Lower leg skin (tissue), 4 donors: ENCODE measurements around the gene VPS26C. TPM values are rescaled to one million over a fixed set of nuclear protein-coding genes. Genes with fewer than 3 reads are reported as not detected.

Source experiments
- DNase-seq, 2 donors: peaks; one replicate each; pipeline ENCODE4 v3.0.0-alpha.2; 2019; ENCODE audit warnings: low spot score in 2 of 2
- H3K4me3 ChIP-seq: fragments of 200-600 bp; sonication (generic); 2 replicates; pipeline ENCODE4 v1.5.1; 2017; ENCODE audit warnings: mild to moderate bottlenecking, low read depth; ENCODE audit not compliant: poor library complexity, severe bottlenecking
- CTCF ChIP-seq, 3 donors: fragments of 450-650 bp; IDR thresholded peaks; one replicate each; pipeline ENCODE4 v1.5.1; 2016; ENCODE audit warnings: antibody characterized with exemption in 3 of 3, mild to moderate bottlenecking in 3 of 3, moderate library complexity in 2 of 3
- POLR2A ChIP-seq, 2 donors: fragments of 450-650 bp; IDR thresholded peaks; one replicate each; pipeline ENCODE4 v1.6.1; 2016 to 2017; ENCODE audit warnings: antibody characterized with exemption in 2 of 2, mild to moderate bottlenecking in 1 of 2, moderate library complexity in 1 of 2
- WGBS, 2 donors: methylation state at CpG; one replicate each; pipeline ENCODE4 v1.1.5; 2018; 5-methylcytosine and 5-hydroxymethylcytosine counted together
- intact Hi-C: fragments of 100-400 bp; cut with DNase I; formaldehyde crosslinking; loops from one replicate; pipeline ENCODE4 v1.15.0; 2023; ENCODE audit warnings: low total_unique reads
- total RNA-seq, 4 donors: library from RNA; depleted of rRNA; stranded (reverse); fragments of >200 nt; gene quantifications; one replicate each; pipeline ENCODE4 v1.1.0, GENCODE V29; 2016

VPS26C gene
- total RNA-seq, 4 donors from 2014 or later, result 40.8 to 69.9 (median 49.2) TPM

- intact Hi-C loops, result no loop called here
- WGBS, 2 donors, result 80 to 94% methylated on average over 15 of the region's 15 CpGs
Observed at GRCh38 chr21:37195610-37196009, 71.5 kb downstream of the VPS26C start.

DNA sequence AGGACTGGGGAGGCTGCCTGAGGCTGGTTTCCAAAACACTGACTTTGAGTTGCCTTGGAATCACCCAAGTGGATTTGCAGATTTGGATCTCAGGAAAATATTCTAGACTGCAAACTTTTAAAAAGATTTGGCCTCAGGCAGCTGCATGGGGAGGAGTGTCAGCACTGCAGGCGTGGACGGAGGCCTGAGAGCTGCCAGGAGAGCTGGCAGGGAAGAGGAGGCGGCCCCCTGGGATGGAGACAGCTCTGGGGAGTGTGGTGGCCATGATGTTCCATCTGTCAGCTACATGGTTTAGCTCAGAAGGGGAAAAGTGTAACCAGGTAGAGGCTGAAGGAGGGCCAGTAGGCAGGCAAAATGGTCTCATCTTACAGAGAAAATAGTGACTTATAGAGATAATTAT, 72.1 kb downstream of the VPS26C start:
- TF ChIP-seq POLR2A (IDR thresholded peaks at IDR 0.05) (no peak), CTCF (IDR thresholded peaks at IDR 0.05) (no peak)
- DNase-seq, result no peak
- no peak overlapping the region for H3K4me3 ChIP-seq
- WGBS, 2 donors, result 63 to 65% methylated on average over 3 of the region's 3 CpGs
- intact Hi-C loops, result no loop called here

More at GRCh38 chr21:37195610-37196009, 71.5 kb downstream of the VPS26C start:
- no peak for TF ChIP-seq POLR2A (IDR thresholded peaks at IDR 0.05)
- TF ChIP-seq CTCF (IDR thresholded peaks at IDR 0.05), result no peak
- no peak overlapping the region for H3K4me3 ChIP-seq
- no peak for DNase-seq

DNA sequence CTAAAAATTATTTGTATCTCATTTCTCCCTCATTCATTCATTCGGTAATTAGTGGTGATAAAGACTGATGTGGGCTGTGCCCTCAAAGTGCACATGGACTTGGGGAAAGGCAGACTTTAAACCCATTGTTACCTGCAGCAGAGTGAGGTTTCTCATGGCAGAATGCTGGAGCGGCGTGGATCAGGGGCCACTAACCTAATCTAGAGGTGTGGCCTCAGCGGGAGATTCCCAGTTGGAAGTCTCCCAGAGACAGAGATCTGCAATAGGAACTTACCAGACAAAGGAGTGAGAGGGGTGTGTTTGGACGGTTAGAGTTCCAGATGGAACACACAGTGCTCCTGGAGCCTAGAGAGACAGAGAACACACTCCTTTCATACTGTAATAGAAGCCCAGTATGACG, 73.5 kb downstream of the VPS26C start:
- TF ChIP-seq CTCF (IDR thresholded peaks at IDR 0.05), result no peak
- no peak for TF ChIP-seq POLR2A (IDR thresholded peaks at IDR 0.05)
- no peak overlapping the region for H3K4me3 ChIP-seq
- no peak for DNase-seq
- intact Hi-C loops, result no loop called here
- WGBS, 2 donors, result 87 to 94% methylated on average over 6 of the region's 6 CpGs

- 71% methylated on average over 4 of the region's 4 CpGs for WGBS, 2 donors
- no peak overlapping the region for H3K4me3 ChIP-seq
- DNase-seq, result no peak
- intact Hi-C loops, result no loop called here
- TF ChIP-seq POLR2A (IDR thresholded peaks at IDR 0.05) (no peak), CTCF (IDR thresholded peaks at IDR 0.05) (no peak)
Observed at GRCh38 chr21:37193006-37193405, 74.1 kb downstream of the VPS26C start.

DNA sequence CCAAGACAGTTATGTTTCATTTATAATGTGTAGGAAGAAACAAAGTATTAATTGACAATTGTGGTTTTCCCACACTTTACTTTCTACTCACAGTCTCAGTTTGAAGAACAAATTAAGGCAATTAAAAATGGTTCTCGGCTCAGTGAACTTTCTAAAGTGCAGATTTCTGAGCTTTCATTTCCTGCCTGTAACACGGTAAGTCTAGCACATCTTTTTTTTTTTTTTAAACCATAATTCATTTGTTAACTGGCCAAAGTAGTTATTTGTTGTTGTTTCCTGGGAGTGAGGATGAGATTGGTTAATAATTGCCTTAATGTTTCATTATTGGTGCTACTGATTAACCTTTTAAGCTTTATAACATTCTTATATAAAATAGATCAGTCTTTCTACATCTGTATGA, 75.1 kb downstream of the VPS26C start:
- no peak for DNase-seq
- no peak overlapping the region for H3K4me3 ChIP-seq
- TF ChIP-seq CTCF (IDR thresholded peaks at IDR 0.05), result no peak
- no peak for TF ChIP-seq POLR2A (IDR thresholded peaks at IDR 0.05)
- WGBS, 2 donors, result 75 to 77% methylated on average over 2 of the region's 2 CpGs
- intact Hi-C loops, result no loop called here

DNA sequence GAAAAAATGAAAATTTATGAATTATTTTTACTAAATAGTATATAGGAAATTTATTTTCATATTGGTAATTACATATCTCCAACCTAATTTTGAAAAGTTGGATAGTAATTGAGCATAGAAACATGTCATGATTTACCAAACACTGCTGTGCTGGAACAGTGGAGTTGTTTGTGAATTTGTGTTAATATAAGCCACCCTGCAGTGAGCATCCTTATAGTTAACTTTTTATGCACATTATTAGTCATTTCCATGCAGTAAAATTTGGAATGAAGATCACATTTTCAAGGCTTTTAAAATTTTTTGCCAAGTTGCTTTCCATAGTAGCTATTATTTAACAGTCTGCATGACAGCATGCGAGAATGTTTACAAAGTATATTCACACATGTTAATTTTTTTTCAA, 78.3 kb downstream of the VPS26C start:
- no peak for DNase-seq

More for the DNA sequence above, 78.3 kb downstream of the VPS26C start:
- 89 to 100% methylated on average over 1 of the region's 1 CpG for WGBS, 2 donors
- H3K4me3 ChIP-seq, result no peak overlapping the region
- intact Hi-C loops, result no loop called here
- TF ChIP-seq POLR2A (IDR thresholded peaks at IDR 0.05) (no peak), CTCF (IDR thresholded peaks at IDR 0.05) (no peak)
